ENCODE measurements around the gene HNRNPC. TPM values are rescaled to one million over a fixed set of nuclear protein-coding genes. Genes with fewer than 3 reads are reported as not detected.
A peak's percentile ranks its signal among the peaks of the same experiment; 100 is the strongest.

Gene HNRNPC
- total and polyA plus RNA-seq, 9 of the 15 experiments (the other 6 are each of a cell fraction or from before 2014, with no cell fraction given): 679 to 1,557 (median 1,191) TPM

DNA sequence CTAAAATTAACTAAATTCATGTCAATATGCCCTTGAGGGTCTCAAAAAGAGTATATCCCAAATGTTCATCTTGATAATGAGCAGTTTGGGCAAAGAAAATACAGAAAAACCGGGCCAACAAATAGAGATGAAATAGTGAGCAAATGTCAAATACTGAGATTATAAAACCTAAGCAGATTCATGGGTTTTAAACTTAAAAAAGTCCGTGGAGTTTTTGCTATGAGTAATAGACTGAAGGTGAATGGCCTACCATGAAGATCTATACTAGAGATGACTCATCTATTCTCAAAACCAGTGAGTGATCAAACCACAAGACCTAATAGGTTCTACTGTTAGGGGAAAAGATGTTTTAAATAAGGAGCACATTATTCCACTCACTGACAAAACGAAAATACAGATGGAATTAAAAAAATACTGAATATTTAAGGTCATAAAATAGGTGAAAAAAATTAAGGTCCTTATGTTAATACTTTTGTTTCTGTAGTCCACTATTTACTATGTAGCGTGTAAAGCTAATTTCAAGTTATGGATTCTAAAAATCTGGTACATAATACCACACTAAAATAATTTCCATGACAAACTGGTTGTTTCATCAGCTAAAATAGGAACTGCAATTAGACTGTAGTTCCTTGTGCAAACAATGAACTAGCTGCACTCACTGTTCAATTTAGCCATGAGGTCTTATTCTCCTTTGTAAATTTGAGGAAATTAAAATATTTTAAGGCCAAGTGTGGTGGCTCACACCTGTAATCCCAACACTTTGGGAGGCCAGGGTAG lies 5.0 kb downstream of the HNRNPC start (continued):
- TF ChIP-seq SREBF1 (IDR thresholded peaks at IDR 0.05; ENCODE audit: borderline replicate concordance, low read depth, low read length) (no peak), MYC (IDR thresholded peaks at IDR 0.05; ENCODE audit: low read depth, low read length) (no peak), MYC (CRISPR knock-in tag; IDR thresholded peaks at IDR 0.05; ENCODE audit: borderline replicate concordance, low read depth) (no peak), GATA2 (CRISPR knock-in tag; IDR thresholded peaks at IDR 0.05) (no peak), ZFPM2 (CRISPR knock-in tag; IDR thresholded peaks at IDR 0.05) (no peak), FOXA3 (CRISPR knock-in tag; conservative IDR thresholded peaks at IDR 0.05 in 1 of 2, IDR thresholded peaks at IDR 0.05 in 1 of 2) (no peak), JUND (IDR thresholded peaks at IDR 0.05; ENCODE audit: borderline replicate concordance, low read depth, low read length) (peak; percentile 65; the same call in 1 of the 2 replicates), JUND (tag; IDR thresholded peaks at IDR 0.05; ENCODE audit: borderline replicate concordance, low read depth, low read length) (peak; percentile 59; the same call in 1 of the 3 replicates), NFYB (IDR thresholded peaks at IDR 0.05; ENCODE audit: extremely low read depth, insufficient read length) (no peak), GABPB2 (CRISPR knock-in tag; conservative IDR thresholded peaks at IDR 0.05) (no peak), MAFK (IDR thresholded peaks at IDR 0.05; ENCODE audit: low read length) (peak; percentile 32; the same call in 1 of the 2 replicates), ZNF780A (CRISPR knock-in tag; IDR thresholded peaks at IDR 0.05) (no peak), STAT5B (CRISPR knock-in tag; IDR thresholded peaks at IDR 0.05) (no peak), OTX1 (CRISPR knock-in tag; IDR thresholded peaks at IDR 0.05) (no peak)
- TF ChIP-seq, protein P1, sequence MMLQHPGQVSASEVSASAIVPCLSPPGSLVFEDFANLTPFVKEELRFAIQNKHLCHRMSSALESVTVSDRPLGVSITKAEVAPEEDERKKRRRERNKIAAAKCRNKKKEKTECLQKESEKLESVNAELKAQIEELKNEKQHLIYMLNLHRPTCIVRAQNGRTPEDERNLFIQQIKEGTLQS (IDR thresholded peaks at IDR 0.05): peak; percentile 83
- TF ChIP-seq, protein P1 (CRISPR knock-in tag; conservative IDR thresholded peaks at IDR 0.05): no peak
- TF ChIP-seq, protein P2, sequence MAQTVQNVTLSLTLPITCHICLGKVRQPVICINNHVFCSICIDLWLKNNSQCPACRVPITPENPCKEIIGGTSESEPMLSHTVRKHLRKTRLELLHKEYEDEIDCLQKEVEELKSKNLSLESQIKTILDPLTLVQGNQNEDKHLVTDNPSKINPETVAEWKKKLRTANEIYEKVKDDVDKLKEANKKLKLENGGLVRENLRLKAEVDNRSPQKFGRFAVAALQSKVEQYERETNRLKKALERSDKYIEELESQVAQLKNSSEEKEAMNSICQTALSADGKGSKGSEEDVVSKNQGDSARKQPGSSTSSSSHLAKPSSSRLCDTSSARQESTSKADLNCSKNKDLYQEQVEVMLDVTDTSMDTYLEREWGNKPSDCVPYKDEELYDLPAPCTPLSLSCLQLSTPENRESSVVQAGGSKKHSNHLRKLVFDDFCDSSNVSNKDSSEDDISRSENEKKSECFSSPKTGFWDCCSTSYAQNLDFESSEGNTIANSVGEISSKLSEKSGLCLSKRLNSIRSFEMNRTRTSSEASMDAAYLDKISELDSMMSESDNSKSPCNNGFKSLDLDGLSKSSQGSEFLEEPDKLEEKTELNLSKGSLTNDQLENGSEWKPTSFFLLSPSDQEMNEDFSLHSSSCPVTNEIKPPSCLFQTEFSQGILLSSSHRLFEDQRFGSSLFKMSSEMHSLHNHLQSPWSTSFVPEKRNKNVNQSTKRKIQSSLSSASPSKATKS (CRISPR knock-in tag; IDR thresholded peaks at IDR 0.05): no peak
